GM23338 (cell line): Measurements from ENCODE around the gene ALDH2. TPM values are rescaled to one million over a fixed set of nuclear protein-coding genes. Genes with fewer than 3 reads are reported as not detected.
"Not testable (repeated sequence)": the region's sequence is repeated elsewhere in the genome, so short reads cannot be mapped to it uniquely, and the experiment has no call there.

Source experiments
- ATAC-seq: fragments of 200-7000 bp; cut with Tn5 transposase; 3 replicates; pipeline ENCODE4 v1.9.1; 2020
- DNase-seq: peaks from one replicate; pipeline ENCODE4 v3.0.0-alpha.2; 2015; ENCODE audit warnings: low spot score
- H2AFZ ChIP-seq: fragments of 200-600 bp; sonication (generic); 2 replicates; pipeline ENCODE4 v1.8.0; 2016; ENCODE audit warnings: antibody characterized with exemption, mild to moderate bottlenecking, moderate library complexity
- H3F3A ChIP-seq: fragments of 200-600 bp; sonication (generic); replicated peaks from 2 replicates; pipeline ENCODE4 v1.8.0; 2017; ENCODE audit warnings: antibody characterized with exemption, mixed run types, low read depth
- H3K27ac ChIP-seq: fragments of 200-600 bp; sonication (generic); 2 replicates; pipeline ENCODE4 v1.6.1; 2016; ENCODE audit warnings: low read depth
- H3K27me3 ChIP-seq: fragments of 200-600 bp; sonication (generic); 2 replicates; pipeline ENCODE4 v1.8.0; 2016; ENCODE audit warnings: mild to moderate bottlenecking, mixed run types, moderate library complexity; ENCODE audit not compliant: insufficient read depth
- H3K36me3 ChIP-seq: fragments of 200-600 bp; sonication (generic); 2 replicates; pipeline ENCODE4 v1.8.0; 2016; ENCODE audit warnings: mild to moderate bottlenecking; ENCODE audit not compliant: insufficient read depth
- H3K4me1 ChIP-seq: fragments of 200-600 bp; sonication (generic); 2 replicates; pipeline ENCODE4 v1.8.0; 2016; ENCODE audit warnings: mild to moderate bottlenecking, moderate library complexity; ENCODE audit not compliant: insufficient read depth
- H3K4me2 ChIP-seq: fragments of 200-600 bp; sonication (generic); 2 replicates; pipeline ENCODE4 v1.7.1; 2017; ENCODE audit warnings: mixed run types
- H3K4me3 ChIP-seq: fragments of 200-600 bp; sonication (generic); 2 replicates; pipeline ENCODE4 v1.6.1; 2016; ENCODE audit warnings: mixed run types
- H3K79me2 ChIP-seq: fragments of 200-600 bp; sonication (generic); replicated peaks from 2 replicates; pipeline ENCODE4 v1.8.0; 2017; ENCODE audit warnings: mild to moderate bottlenecking; ENCODE audit not compliant: insufficient read depth
- H3K9me2 ChIP-seq: fragments of 200-600 bp; sonication (generic); 2 replicates; pipeline ENCODE4 v1.8.0; 2017; ENCODE audit not compliant: insufficient read depth
- H4K20me1 ChIP-seq: fragments of 200-600 bp; sonication (generic); replicated peaks from 2 replicates; pipeline ENCODE4 v1.8.0; 2017; ENCODE audit warnings: mild to moderate bottlenecking; ENCODE audit not compliant: insufficient read depth
- H3K27ac Mint-ChIP-seq: 2 replicates; pipeline ENCODE4 v1.8.0; 2020; ENCODE audit warnings: inconsistent platforms, mild to moderate bottlenecking, moderate library complexity, mixed read lengths
- H3K27me3 Mint-ChIP-seq: 3 replicates; pipeline ENCODE4 v1.8.0; 2022; ENCODE audit warnings: low read depth, mild to moderate bottlenecking, moderate library complexity, mixed read lengths, inconsistent platforms; ENCODE audit not compliant: insufficient read depth, poor library complexity
- H3K36me3 Mint-ChIP-seq: 3 replicates; pipeline ENCODE4 v1.8.0; 2021; ENCODE audit warnings: low read depth, mild to moderate bottlenecking, inconsistent platforms, moderate library complexity, mixed read lengths
- H3K4me1 Mint-ChIP-seq: 3 replicates; pipeline ENCODE4 v1.8.0; 2020; ENCODE audit warnings: mild to moderate bottlenecking, inconsistent platforms, mixed read lengths
- H3K4me3 Mint-ChIP-seq: 3 replicates; pipeline ENCODE4 v1.8.0; 2021; ENCODE audit warnings: moderate library complexity, mild to moderate bottlenecking, inconsistent platforms, mixed read lengths
- H3K9me3 Mint-ChIP-seq: 3 replicates; pipeline ENCODE4 v1.8.0; 2020; ENCODE audit warnings: moderate library complexity, mild to moderate bottlenecking, inconsistent platforms, mixed read lengths
- EZH2 ChIP-seq: fragments of 200-600 bp; sonication (generic); IDR thresholded peaks from one replicate; pipeline ENCODE4 v1.8.0; 2017; ENCODE audit warnings: antibody characterized with exemption, mild to moderate bottlenecking, low read depth; ENCODE audit not compliant: unreplicated experiment
- JUNB ChIP-seq: IDR thresholded peaks from one replicate; pipeline ENCODE4 v1.6.1; 2016; ENCODE audit warnings: antibody characterized with exemption; ENCODE audit not compliant: unreplicated experiment
- ZNF114 ChIP-seq: fragments of 250-450 bp; sonication (Bioruptor Pico); IDR thresholded peaks from 2 replicates; pipeline ENCODE4 v1.5.0; 2020; ENCODE audit warnings: mild to moderate bottlenecking, moderate library complexity
- ZNF331 ChIP-seq: fragments of 250-450 bp; sonication (Bioruptor Pico); IDR thresholded peaks from 2 replicates; pipeline ENCODE4 v1.5.0; 2020; ENCODE audit warnings: low read depth, mild to moderate bottlenecking, moderate library complexity
- ZNF462 ChIP-seq: fragments of 250-450 bp; sonication (Bioruptor Pico); IDR thresholded peaks from 2 replicates; pipeline ENCODE4 v1.5.0; 2020; ENCODE audit warnings: mild to moderate bottlenecking, moderate library complexity
- polyA plus RNA-seq: library from polyadenylated mRNA; unstranded; fragments of >200 nt; fragmentation: Nextera tagmentation; extraction: Ambion mirVana; gene quantifications from 2 replicates; pipeline ENCODE4 v1.2.1, GENCODE V29; 2016
- total RNA-seq: library from RNA; depleted of rRNA; stranded (reverse); fragments of >200 nt; shearing (Covaris generic); gene quantifications from 2 replicates; pipeline ENCODE4 v1.2.3, GENCODE V29; 2014

Gene ALDH2
- total and polyA plus RNA-seq, 2 experiments from 2014 or later = 14.9 to 50.5 TPM

- TF ChIP-seq EZH2 (no peak), ZNF331 (no peak), ZNF462 (CRISPR knock-in tag) (no peak), ZNF114 (CRISPR knock-in tag) (no peak), JUNB (no peak)
These were observed 61.7 kb downstream of the ALDH2 start (continued) for GRCh38 chr12:111828338-111828979.

GRCh38 chr12:111829635-111830034 lies 62.9 kb downstream of the ALDH2 start:
- H3K4me3 Mint-ChIP-seq, H3K27me3 Mint-ChIP-seq, DNase-seq, H3K4me1 ChIP-seq, H3K79me2 ChIP-seq, H3K4me1 Mint-ChIP-seq, H3K4me3 ChIP-seq, H3K4me2 ChIP-seq, H3K36me3 Mint-ChIP-seq, H3K27ac Mint-ChIP-seq, ATAC-seq, H3K27ac ChIP-seq, H3K27me3 ChIP-seq, H3K36me3 ChIP-seq, H3K9me2 ChIP-seq, H2AFZ ChIP-seq, H4K20me1 ChIP-seq, H3F3A ChIP-seq: not testable (repeated sequence)
- peaks cover 13% of the 10 kb centered on the region; the same call in 2 of the 3 replicates for H3K9me3 Mint-ChIP-seq

GRCh38 chr12:111834740-111835386 lies 68.1 kb downstream of the ALDH2 start:
- Mint-ChIP-seq H3K27ac (peak overlapping the region; percentile 75; the same call in 1 of the 2 replicates), H3K9me3 (peaks cover 27% of the 10 kb centered on the region; the same call in 2 of the 3 replicates), H3K4me3 (peak overlapping the region; percentile 40; the same call in 1 of the 3 replicates), H3K36me3 (peaks cover 18% of the 10 kb centered on the region)
- H3K79me2 ChIP-seq, ATAC-seq, H3K4me1 ChIP-seq, H3K9me2 ChIP-seq, H4K20me1 ChIP-seq, H3K4me1 Mint-ChIP-seq, H3K27me3 Mint-ChIP-seq, H3K27me3 ChIP-seq, DNase-seq, H2AFZ ChIP-seq, H3K36me3 ChIP-seq, H3K27ac ChIP-seq: not testable (repeated sequence)
- peak overlapping the region; percentile 61; the same call in 1 of the 2 replicates for H3K4me2 ChIP-seq
- peaks cover 13% of the 10 kb centered on the region for H3F3A ChIP-seq
- H3K4me3 ChIP-seq = peak overlapping the region; percentile 31; the same call in 1 of the 2 replicates

- H2AFZ ChIP-seq, H3K9me2 ChIP-seq, H3K4me2 ChIP-seq, H3K4me3 ChIP-seq, H3K4me1 ChIP-seq, H3K27me3 ChIP-seq, H3K4me1 Mint-ChIP-seq, H3K4me3 Mint-ChIP-seq, H3K27ac ChIP-seq, H3K27me3 Mint-ChIP-seq, H3K27ac Mint-ChIP-seq, H4K20me1 ChIP-seq, ATAC-seq, DNase-seq: not testable (repeated sequence)
- Histone ChIP-seq H3K79me2 (peaks cover 17% of the 10 kb centered on the region), H3F3A (peaks cover 21% of the 10 kb centered on the region), H3K36me3 (peaks cover 10% of the 10 kb centered on the region)
- Mint-ChIP-seq H3K36me3 (peaks cover 25% of the 10 kb centered on the region), H3K9me3 (peaks cover 27% of the 10 kb centered on the region; the same call in 2 of the 3 replicates)
These were observed 68.9 kb downstream of the ALDH2 start for GRCh38 chr12:111835531-111836181.
